ENCODE results near the gene PCYT1B. TPM values are rescaled to one million over a fixed set of nuclear protein-coding genes. Genes with fewer than 3 reads are reported as not detected.
A peak's percentile ranks its signal among the peaks of the same experiment; 100 is the strongest.
"Not testable (repeated sequence)": the region's sequence is repeated elsewhere in the genome, so short reads cannot be mapped to it uniquely, and the experiment has no call there.

Gene PCYT1B
- polyA plus RNA-seq, 3 donors: 2.7 to 3.0 (median 2.9) TPM

DNA sequence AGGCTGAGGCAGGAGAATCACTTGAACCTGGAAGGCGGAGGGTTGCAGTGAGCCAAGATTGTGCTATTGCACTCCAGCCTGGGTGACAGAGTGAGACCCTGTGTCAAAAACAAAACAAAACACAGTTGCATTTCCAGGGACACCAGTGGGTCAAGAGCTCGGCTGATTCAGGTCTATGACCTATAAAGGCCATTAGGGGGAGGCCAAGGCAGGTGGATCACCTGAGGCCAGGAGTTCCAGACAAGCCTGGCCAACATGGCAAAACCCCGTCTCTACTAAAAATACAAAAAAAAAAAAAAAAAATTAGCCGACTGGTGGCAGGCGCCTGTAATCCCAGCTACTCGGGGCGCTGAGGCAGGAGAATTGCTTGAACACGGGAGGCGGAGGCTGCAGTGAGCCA lies 8.5 kb upstream of the PCYT1B start:
- not testable (repeated sequence) for DNase-seq (ENCODE audit: extremely low read depth in 1 of 11, low read depth in 9 of 11, low spot score in 4 of 11)

DNA sequence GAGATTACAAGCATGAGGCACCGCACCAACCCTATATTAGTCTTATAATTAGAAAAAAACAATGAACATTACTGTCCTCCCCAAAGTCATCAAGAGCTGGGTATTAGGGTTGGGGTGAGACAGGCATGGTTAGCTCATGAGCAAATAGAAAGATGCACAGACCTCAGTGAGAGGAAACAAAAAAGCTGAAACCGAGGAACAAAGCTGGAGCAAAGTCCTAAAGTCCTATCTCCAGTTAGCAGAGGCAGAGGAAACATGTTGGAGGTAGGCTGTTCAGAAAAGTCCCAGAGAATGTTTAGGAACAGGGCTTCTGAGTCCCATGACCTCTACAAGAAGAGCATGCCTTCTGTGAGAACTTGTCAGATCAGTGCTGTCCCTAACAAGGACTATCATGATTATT lies 4.6 kb upstream of the PCYT1B start:
- DNase-seq (ENCODE audit: extremely low read depth in 1 of 11, low read depth in 9 of 11, low spot score in 4 of 11): no peak

- DNase-seq (ENCODE audit: extremely low read depth in 1 of 11, low read depth in 9 of 11, low spot score in 4 of 11): no peak
These were observed 1.3 kb upstream of the PCYT1B start for GRCh38 chrX:24648495-24648894.

GRCh38 chrX:24646745-24647182 lies 383 bp downstream of the PCYT1B start:
- DNase-seq (ENCODE audit: extremely low read depth in 1 of 11, low read depth in 9 of 11, low spot score in 4 of 11): peak in 1 of 11 donors; percentile 9

DNA sequence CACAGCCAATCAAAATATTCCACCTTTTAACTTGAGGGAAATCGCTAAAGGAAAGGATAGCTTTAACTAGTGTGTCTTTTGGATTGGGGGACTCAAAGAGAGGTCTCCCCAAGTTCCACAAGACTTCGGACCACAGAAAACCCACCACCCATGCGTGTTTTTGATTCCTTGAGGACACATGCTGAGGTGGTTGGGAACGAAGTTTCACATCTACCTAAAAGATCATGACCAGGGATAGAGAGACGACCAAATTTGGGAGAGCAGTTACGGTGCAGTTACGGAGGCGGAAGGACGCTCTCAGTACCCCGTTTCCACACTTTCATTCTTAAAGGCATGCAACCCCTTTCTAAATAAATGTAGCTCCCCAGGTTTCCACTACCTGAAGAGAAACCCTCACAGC lies 1.1 kb downstream of the PCYT1B start:
- no peak for DNase-seq (ENCODE audit: extremely low read depth in 1 of 11, low read depth in 9 of 11, low spot score in 4 of 11)

DNA sequence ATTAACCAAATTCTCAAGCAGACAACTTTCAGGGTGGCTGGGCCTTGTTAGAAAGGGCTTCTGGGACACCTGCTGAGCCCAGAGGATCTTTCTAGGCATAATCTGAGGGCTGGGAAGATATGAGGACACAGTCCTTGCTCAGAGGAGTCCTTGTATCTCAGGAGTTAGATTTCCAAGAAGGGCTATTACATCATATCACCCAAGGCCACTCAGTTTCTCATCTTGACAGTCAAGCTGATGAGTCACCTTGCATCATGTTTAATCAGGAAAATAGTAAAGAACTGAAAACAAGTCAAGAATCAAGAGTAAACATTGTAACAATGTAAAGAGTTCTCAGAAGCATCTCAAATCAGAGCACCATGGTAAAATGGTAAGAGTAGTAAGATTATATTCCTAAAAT lies 4.0 kb downstream of the PCYT1B start:
- no peak for DNase-seq (ENCODE audit: extremely low read depth in 1 of 11, low read depth in 9 of 11, low spot score in 4 of 11)

- no peak for DNase-seq (ENCODE audit: extremely low read depth in 1 of 11, low read depth in 9 of 11, low spot score in 4 of 11)
These were observed 17.4 kb downstream of the PCYT1B start for GRCh38 chrX:24629701-24630100.

GRCh38 chrX:24619647-24620046 lies 27.5 kb downstream of the PCYT1B start:
- DNase-seq (ENCODE audit: extremely low read depth in 1 of 11, low read depth in 9 of 11, low spot score in 4 of 11): peak in 4 of 11 donors; percentile 0 to 12 (median 2)

DNA sequence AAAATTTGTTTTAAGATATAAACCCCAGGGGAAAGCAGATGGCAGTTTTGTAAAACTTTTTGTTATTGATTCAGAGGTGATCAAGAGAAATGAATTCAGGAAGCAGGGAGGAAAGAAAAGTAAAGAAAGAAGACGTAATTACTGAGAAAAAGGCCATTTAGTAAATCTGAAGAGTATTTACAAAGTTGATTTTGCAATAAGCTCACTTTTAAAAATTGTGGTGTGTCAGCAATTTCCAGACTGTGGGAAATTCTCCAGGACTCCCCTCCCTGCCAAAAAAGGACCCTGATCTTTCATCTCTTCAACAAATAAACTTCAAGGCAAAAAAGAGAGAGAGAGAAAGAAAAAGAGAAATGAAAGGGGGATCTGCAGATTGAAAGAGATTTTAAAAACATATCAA lies 36.6 kb downstream of the PCYT1B start:
- DNase-seq (ENCODE audit: extremely low read depth in 1 of 11, low read depth in 9 of 11, low spot score in 4 of 11): no peak

DNA sequence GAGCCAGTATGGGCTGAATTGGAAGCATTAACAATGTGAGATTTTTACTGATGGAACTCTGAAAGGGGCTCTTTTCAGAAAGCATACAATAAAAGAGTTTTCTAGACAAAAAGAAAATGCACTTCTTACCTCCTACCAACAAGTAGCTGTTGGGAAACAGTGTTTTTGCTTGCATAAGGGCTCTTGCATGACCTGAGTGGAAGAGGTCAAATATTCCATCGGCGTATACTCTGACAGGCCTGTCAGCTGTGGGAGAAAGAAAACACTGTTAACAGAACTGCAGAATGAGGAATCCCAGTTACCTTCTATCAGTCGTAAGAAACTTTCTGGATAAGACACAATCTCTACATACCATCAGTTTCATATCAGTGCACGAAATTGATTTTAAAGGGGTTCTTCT lies 39.5 kb downstream of the PCYT1B start:
- no peak for DNase-seq (ENCODE audit: extremely low read depth in 1 of 11, low read depth in 9 of 11, low spot score in 4 of 11)

DNA sequence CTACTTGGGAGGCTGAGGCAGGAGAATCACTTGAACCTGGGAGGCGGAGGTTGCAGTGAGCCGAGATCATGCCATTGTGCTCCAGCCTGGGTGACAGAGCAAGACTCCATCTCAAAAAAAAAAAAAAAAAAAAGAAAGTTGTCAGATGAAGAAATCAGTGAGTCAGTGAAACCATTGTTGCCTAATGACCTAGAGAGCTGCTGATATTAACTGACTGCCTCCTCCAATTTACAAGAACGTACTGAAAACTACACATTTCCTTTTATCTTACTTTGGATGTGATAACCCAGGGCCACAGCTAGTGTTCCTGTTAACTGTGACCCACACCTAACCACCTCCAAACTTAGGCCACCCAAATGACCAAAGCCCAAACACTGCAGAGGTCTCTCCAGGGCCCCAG lies 41.2 kb downstream of the PCYT1B start:
- not testable (repeated sequence) for DNase-seq (ENCODE audit: extremely low read depth in 1 of 11, low read depth in 9 of 11, low spot score in 4 of 11)

- DNase-seq (ENCODE audit: extremely low read depth in 1 of 11, low read depth in 9 of 11, low spot score in 4 of 11): no peak
These were observed 44.0 kb downstream of the PCYT1B start for GRCh38 chrX:24603191-24603590.

DNA sequence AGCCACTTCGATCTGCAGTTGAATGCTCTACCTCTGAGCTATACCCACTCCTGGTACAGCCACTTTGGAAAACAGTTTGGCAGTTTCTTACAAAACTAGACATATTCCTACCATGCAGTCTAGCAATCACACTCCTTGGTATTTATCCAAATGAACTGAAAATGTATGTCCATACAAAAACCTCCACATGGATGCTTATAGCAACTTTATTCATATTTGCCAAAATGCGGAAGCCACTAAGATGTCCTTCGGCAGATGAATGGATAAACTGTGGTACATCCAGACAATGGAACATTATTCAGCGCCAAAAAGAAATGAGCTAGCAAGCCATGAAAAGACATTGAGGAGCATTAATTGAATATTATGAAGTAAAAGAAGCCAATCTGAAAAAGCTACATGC lies 45.3 kb downstream of the PCYT1B start:
- DNase-seq (ENCODE audit: extremely low read depth in 1 of 11, low read depth in 9 of 11, low spot score in 4 of 11): no peak

GRCh38 chrX:24594501-24594900 lies 52.6 kb downstream of the PCYT1B start:
- DNase-seq (ENCODE audit: extremely low read depth in 1 of 11, low read depth in 9 of 11, low spot score in 4 of 11): no peak

DNA sequence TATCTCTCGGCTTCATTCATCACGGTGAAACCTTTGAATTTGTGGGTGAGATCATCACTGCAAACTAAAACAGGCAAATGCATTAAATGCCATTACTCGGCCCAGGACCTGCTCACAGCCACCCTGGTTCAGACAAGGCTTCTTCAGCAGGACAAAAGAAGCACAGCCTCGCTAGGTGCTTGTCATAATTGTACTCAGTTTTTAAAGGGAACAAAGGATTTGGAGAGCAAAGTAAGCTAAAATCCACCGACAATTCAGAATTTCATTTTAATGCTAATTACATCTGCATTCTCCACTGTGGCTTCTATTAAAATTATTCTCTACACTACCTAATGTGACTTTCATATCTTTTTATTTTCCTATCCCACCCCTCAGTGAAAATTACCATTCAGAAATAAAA lies 57.0 kb downstream of the PCYT1B start:
- DNase-seq (ENCODE audit: extremely low read depth in 1 of 11, low read depth in 9 of 11, low spot score in 4 of 11): no peak

DNA sequence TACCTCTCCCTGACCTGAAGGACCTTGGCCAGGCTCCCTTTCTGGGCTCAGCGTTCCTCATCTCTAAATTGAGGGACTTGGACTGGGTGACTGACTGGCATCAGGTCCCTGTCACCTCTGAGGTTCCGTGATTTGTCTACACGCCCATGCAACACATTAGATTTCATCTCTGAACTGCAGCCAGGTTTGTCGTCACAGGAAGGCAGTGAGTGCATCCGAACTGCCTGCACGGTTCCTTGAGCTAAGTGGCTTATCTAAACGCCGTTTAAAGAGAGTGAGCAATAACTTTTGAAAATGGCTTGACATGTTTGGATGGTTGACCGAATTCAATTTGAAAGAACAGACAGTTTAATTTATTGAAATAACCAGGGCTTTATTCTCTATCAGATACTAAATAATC lies 70.1 kb downstream of the PCYT1B start:
- DNase-seq (ENCODE audit: extremely low read depth in 1 of 11, low read depth in 9 of 11, low spot score in 4 of 11): peak in 1 of 11 donors; percentile 3

- no peak for DNase-seq (ENCODE audit: extremely low read depth in 1 of 11, low read depth in 9 of 11, low spot score in 4 of 11)
These were observed 71.7 kb downstream of the PCYT1B start for GRCh38 chrX:24575496-24575895.

- no peak for DNase-seq (ENCODE audit: extremely low read depth in 1 of 11, low read depth in 9 of 11, low spot score in 4 of 11)
These were observed 72.4 kb downstream of the PCYT1B start for GRCh38 chrX:24574743-24575142.

- DNase-seq (ENCODE audit: extremely low read depth in 1 of 11, low read depth in 9 of 11, low spot score in 4 of 11): no peak
These were observed 80.0 kb downstream of the PCYT1B start for GRCh38 chrX:24567169-24567568.

- no peak for DNase-seq (ENCODE audit: extremely low read depth in 1 of 11, low read depth in 9 of 11, low spot score in 4 of 11)
These were observed 80.9 kb downstream of the PCYT1B start for GRCh38 chrX:24566240-24566639.

DNA sequence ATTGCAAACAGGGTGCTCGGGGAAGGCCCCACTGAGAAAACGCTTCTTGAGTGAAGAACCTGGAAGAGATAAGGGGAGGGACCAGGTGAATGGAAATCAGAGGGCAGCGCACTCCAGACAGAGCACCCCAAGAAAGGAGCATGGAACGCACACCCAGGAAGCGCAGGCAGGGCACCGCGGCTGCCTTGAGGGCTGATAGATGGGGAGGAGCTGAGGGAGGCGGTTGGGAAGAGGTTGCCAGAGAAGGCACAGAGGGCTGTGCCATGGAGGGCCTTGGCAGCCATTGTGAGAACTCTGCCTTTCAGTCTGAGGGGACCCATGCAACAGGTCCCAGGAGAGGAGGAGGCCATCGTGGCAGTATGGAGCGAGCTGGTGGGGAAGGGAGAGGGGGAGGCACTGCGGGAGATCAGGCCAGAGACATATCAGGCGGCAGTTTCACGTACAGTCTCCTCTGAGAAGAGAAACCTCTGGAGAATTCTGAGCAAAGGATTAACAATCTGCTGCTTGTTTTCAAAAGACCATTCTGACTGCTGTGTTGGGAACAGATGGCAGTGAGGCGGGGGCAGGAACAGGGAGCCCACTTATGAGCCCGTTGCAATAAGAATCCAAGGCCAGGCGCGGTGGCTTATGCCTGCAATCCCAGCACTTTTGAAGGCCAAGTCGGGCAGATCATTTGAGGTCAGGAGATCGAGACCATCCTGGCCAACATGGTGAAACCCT lies 83.7 kb downstream of the PCYT1B start:
- no peak for DNase-seq (ENCODE audit: extremely low read depth in 1 of 11, low read depth in 9 of 11, low spot score in 4 of 11)

Measured in renal cortex interstitium (tissue), 11 donors.